Measurements from ENCODE around the gene ACER3. TPM values are rescaled to one million over a fixed set of nuclear protein-coding genes. Genes with fewer than 3 reads are reported as not detected.

Gene ACER3
- polyA plus RNA-seq, 1 donor from 2014 or later = 14.9 TPM

- Histone ChIP-seq H3K36me3 (ENCODE audit: insufficient read depth, low read length) (no peaks in the 10 kb centered on the region), H3F3A (ENCODE audit: insufficient read depth, low read length, poor library complexity, severe bottlenecking) (no peaks in the 10 kb centered on the region), H3K79me2 (replicated peaks; ENCODE audit: insufficient read depth, low read length) (no peaks in the 10 kb centered on the region), H3K27me3 (ENCODE audit: insufficient read depth, low read depth, low read length) (no peaks in the 10 kb centered on the region), H2AFZ (ENCODE audit: low read depth, low read length) (no peak overlapping the region), H3K27ac (ENCODE audit: low read length) (no peak overlapping the region), H3K9me3 (ENCODE audit: low read length) (no peaks in the 10 kb centered on the region), H4K20me1 (ENCODE audit: insufficient read depth) (no peaks in the 10 kb centered on the region), H3K4me3 (ENCODE audit: low read length) (no peak overlapping the region), H3K9ac (ENCODE audit: low read length) (no peak overlapping the region), H3K9me2 (ENCODE audit: insufficient read depth, low read length) (no peaks in the 10 kb centered on the region), H3K4me2 (ENCODE audit: low read length) (no peak overlapping the region)
- TF ChIP-seq MXI1 (conservative IDR thresholded peaks at IDR 0.05; ENCODE audit: poor library complexity, severe bottlenecking) (no peak), POLR2AphosphoS5 (IDR thresholded peaks at IDR 0.05) (no peak), SMC3 (conservative IDR thresholded peaks at IDR 0.05; ENCODE audit: poor library complexity) (no peak)
These were observed 190.8 kb downstream of the ACER3 start for GRCh38 chr11:77051511-77051910.

GRCh38 chr11:77052518-77052917 is 191.8 kb downstream of the ACER3 start:
- Histone ChIP-seq H3K36me3 (ENCODE audit: insufficient read depth, low read length) (no peaks in the 10 kb centered on the region), H3K9me2 (ENCODE audit: insufficient read depth, low read length) (no peaks in the 10 kb centered on the region), H3K4me3 (ENCODE audit: low read length) (no peak overlapping the region), H2AFZ (ENCODE audit: low read depth, low read length) (no peak overlapping the region), H3K79me2 (replicated peaks; ENCODE audit: insufficient read depth, low read length) (no peaks in the 10 kb centered on the region), H3K27ac (ENCODE audit: low read length) (no peak overlapping the region), H3K4me2 (ENCODE audit: low read length) (no peak overlapping the region), H3K27me3 (ENCODE audit: insufficient read depth, low read depth, low read length) (no peaks in the 10 kb centered on the region), H3F3A (ENCODE audit: insufficient read depth, low read length, poor library complexity, severe bottlenecking) (no peaks in the 10 kb centered on the region), H3K9me3 (ENCODE audit: low read length) (no peaks in the 10 kb centered on the region), H3K9ac (ENCODE audit: low read length) (no peak overlapping the region), H4K20me1 (ENCODE audit: insufficient read depth) (no peaks in the 10 kb centered on the region)
- TF ChIP-seq, protein P1, sequence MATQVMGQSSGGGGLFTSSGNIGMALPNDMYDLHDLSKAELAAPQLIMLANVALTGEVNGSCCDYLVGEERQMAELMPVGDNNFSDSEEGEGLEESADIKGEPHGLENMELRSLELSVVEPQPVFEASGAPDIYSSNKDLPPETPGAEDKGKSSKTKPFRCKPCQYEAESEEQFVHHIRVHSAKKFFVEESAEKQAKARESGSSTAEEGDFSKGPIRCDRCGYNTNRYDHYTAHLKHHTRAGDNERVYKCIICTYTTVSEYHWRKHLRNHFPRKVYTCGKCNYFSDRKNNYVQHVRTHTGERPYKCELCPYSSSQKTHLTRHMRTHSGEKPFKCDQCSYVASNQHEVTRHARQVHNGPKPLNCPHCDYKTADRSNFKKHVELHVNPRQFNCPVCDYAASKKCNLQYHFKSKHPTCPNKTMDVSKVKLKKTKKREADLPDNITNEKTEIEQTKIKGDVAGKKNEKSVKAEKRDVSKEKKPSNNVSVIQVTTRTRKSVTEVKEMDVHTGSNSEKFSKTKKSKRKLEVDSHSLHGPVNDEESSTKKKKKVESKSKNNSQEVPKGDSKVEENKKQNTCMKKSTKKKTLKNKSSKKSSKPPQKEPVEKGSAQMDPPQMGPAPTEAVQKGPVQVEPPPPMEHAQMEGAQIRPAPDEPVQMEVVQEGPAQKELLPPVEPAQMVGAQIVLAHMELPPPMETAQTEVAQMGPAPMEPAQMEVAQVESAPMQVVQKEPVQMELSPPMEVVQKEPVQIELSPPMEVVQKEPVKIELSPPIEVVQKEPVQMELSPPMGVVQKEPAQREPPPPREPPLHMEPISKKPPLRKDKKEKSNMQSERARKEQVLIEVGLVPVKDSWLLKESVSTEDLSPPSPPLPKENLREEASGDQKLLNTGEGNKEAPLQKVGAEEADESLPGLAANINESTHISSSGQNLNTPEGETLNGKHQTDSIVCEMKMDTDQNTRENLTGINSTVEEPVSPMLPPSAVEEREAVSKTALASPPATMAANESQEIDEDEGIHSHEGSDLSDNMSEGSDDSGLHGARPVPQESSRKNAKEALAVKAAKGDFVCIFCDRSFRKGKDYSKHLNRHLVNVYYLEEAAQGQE (IDR thresholded peaks at IDR 0.05; ENCODE audit: borderline replicate concordance) = no peak
- no peak for TF ChIP-seq MXI1 (conservative IDR thresholded peaks at IDR 0.05; ENCODE audit: poor library complexity, severe bottlenecking)
- TF ChIP-seq EZH2 (IDR thresholded peaks at IDR 0.05; ENCODE audit: borderline replicate concordance, insufficient read depth, low read length, poor library complexity, severe bottlenecking) = no peak
- TF ChIP-seq RAD21 (conservative IDR thresholded peaks at IDR 0.05) = no peak
- no peak for TF ChIP-seq SMC3 (conservative IDR thresholded peaks at IDR 0.05; ENCODE audit: poor library complexity)
- TF ChIP-seq CTCF (IDR thresholded peaks at IDR 0.05; ENCODE audit: poor library complexity, severe bottlenecking) = no peak
- no peak for TF ChIP-seq EP300 (conservative IDR thresholded peaks at IDR 0.05; ENCODE audit: poor library complexity, severe bottlenecking)
- TF ChIP-seq TAF1 (IDR thresholded peaks at IDR 0.05; ENCODE audit: low read depth) = no peak
